PC-3 (cell line): Measurements from ENCODE around the gene PSME1. TPM values are rescaled to one million over a fixed set of nuclear protein-coding genes. Genes with fewer than 3 reads are reported as not detected.

Source experiments
- ATAC-seq: fragments of 200-7000 bp; cut with Tn5 transposase; 2 replicates; pipeline ENCODE4 v1.9.1; 2020; ENCODE audit warnings: mild to moderate bottlenecking, moderate library complexity
- BruUV-seq: library from RNA; stranded (reverse); fragments of 400-500 nt; replicated peaks from 2 replicates; lab custom pipeline; 2021; lab: Mats Ljungman, UMichigan
- CTCF ChIA-PET: fragments of 300-600 bp; sonication (Branson Sonifier 250); formaldehyde crosslinking; loops from one replicate; lab custom pipeline; 2022; ENCODE audit warnings: antibody characterized with exemption; lab: Charles Lee
- POLR2A ChIA-PET: fragments of 300-600 bp; sonication (Branson Sonifier 250); formaldehyde crosslinking; loops from one replicate; lab custom pipeline; 2022; ENCODE audit warnings: antibody characterized with exemption; ENCODE audit not compliant: unreplicated experiment; lab: Charles Lee
- DNase-seq: peaks from one replicate; pipeline ENCODE4 v3.0.0-alpha.2; 2015
- H2AFZ ChIP-seq: fragments of 300-600 bp; sonication (generic); 2 replicates; pipeline ENCODE4 v1.6.0; 2016; ENCODE audit warnings: antibody characterized with exemption, low read length
- H3F3A ChIP-seq: fragments of 300-600 bp; sonication (generic); one replicate; pipeline ENCODE4 v1.6.0; 2017; ENCODE audit warnings: antibody characterized with exemption, low read length, control low read depth, mild to moderate bottlenecking; ENCODE audit not compliant: unreplicated experiment
- H3K27ac ChIP-seq: fragments of 300-600 bp; sonication (generic); 2 replicates; pipeline ENCODE4 v1.5.1; 2016; ENCODE audit warnings: mild to moderate bottlenecking, low read length
- H3K27me3 ChIP-seq: fragments of 300-600 bp; sonication (generic); 2 replicates; pipeline ENCODE4 v1.6.1; 2016; ENCODE audit warnings: low read length, mixed read lengths
- H3K36me3 ChIP-seq: fragments of 300-600 bp; sonication (generic); 2 replicates; pipeline ENCODE4 v1.6.1; 2016; ENCODE audit warnings: low read depth, mixed run types, low read length, mixed read lengths
- H3K4me1 ChIP-seq: fragments of 300-600 bp; sonication (generic); 2 replicates; pipeline ENCODE4 v1.5.1; 2016; ENCODE audit warnings: low read length; ENCODE audit not compliant: insufficient read depth
- H3K4me2 ChIP-seq: fragments of 300-600 bp; sonication (generic); 2 replicates; pipeline ENCODE4 v1.6.0; 2016; ENCODE audit warnings: low read length
- H3K4me3 ChIP-seq: fragments of 300-600 bp; sonication (generic); 2 replicates; pipeline ENCODE4 v1.5.1; 2016; ENCODE audit warnings: mild to moderate bottlenecking, low read length, mixed read lengths
- H3K79me2 ChIP-seq: fragments of 300-600 bp; sonication (generic); 2 replicates; pipeline ENCODE4 v1.6.1; 2017; ENCODE audit warnings: low read length, mixed read lengths
- H3K9ac ChIP-seq: fragments of 300-600 bp; sonication (generic); 2 replicates; pipeline ENCODE4 v1.6.0; 2016; ENCODE audit warnings: mild to moderate bottlenecking, low read length
- H3K9me2 ChIP-seq: fragments of 300-600 bp; sonication (generic); replicated peaks from 2 replicates; pipeline ENCODE4 v1.6.1; 2016; ENCODE audit warnings: mixed run types, low read length, mixed read lengths
- H3K9me3 ChIP-seq: fragments of 300-600 bp; sonication (generic); 2 replicates; pipeline ENCODE4 v1.6.1; 2016; ENCODE audit warnings: low read length, mixed read lengths
- H4K20me1 ChIP-seq: fragments of 300-600 bp; sonication (generic); 2 replicates; pipeline ENCODE4 v1.6.1; 2016; ENCODE audit warnings: low read length, mixed read lengths
- EZH2 ChIP-seq: fragments of 300-600 bp; sonication (generic); IDR thresholded peaks from one replicate; pipeline ENCODE4 v1.6.1; 2017; ENCODE audit warnings: antibody characterized with exemption, mild to moderate bottlenecking, low read length; ENCODE audit not compliant: unreplicated experiment
- EZH2phosphoT487 ChIP-seq: fragments of 300-600 bp; sonication (generic); IDR thresholded peaks from 2 replicates; pipeline ENCODE4 v1.6.1; 2018; ENCODE audit warnings: mild to moderate bottlenecking, antibody characterized with exemption, low read length, borderline replicate concordance
- intact Hi-C: fragments of 100-400 bp; cut with micrococcal nuclease; formaldehyde crosslinking; loops from 2 replicates; pipeline ENCODE4 v1.9.0; 2023
- total RNA-seq: library from RNA; depleted of rRNA; stranded (reverse); fragments of >200 nt; gene quantifications from 2 replicates; pipeline ENCODE4 v1.2.3, GENCODE V29; 2014
- TF ChIP-seq, protein P1 (sequence below): fragments of 300-600 bp; sonication (generic); conservative IDR thresholded peaks from 2 replicates; pipeline ENCODE4 v1.5.1; 2017; ENCODE audit warnings: antibody characterized with exemption, low read depth, mild to moderate bottlenecking, low read length

PSME1 gene
- total RNA-seq, 1 experiment from 2014 or later, result 163 TPM

DNA sequence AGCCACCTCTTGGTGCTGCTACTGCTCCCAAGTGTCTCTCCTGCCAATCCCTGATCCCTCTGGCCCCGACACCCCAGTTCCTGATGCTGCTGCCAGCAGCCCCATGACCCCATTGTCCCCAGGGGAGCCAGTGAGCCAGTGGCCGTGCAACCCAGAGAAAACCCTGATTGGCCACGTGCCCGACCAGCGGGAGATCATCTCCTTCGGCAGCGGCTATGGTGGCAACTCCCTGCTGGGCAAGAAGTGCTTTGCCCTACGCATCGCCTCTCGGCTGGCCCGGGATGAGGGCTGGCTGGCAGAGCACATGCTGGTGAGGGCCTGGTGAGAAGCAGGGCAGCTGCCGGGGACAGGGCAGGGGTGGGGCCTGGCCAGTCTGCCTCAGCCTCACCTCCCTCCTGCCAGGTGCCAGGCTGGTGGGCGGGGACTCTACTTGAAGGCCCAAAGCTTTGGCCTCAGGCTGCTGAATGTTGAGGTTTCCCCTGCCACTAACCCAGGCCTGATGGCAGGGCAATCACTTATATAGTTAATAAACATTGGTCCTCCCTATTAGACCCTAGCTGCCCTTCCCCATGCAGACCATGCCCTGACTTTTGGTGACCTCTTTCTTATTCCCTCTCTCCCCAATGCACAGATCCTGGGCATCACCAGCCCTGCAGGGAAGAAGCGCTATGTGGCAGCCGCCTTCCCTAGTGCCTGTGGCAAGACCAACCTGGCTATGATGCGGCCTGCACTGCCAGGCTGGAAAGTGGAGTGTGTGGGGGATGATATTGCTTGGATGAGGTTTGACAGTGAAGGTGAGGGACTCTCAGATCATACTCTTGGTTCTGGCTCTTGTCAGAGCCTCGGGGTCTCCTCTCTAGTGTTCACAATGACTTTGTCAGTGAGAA lies 36.8 kb upstream of the PSME1 start:
- Histone ChIP-seq H3F3A (no peaks in the 10 kb centered on the region), H3K4me1 (peaks cover 9% of the 10 kb centered on the region), H3K9me2 (no peaks in the 10 kb centered on the region), H2AFZ (no peak overlapping the region), H4K20me1 (no peaks in the 10 kb centered on the region), H3K9ac (no peak overlapping the region), H3K36me3 (no peaks in the 10 kb centered on the region), H3K27ac (no peak overlapping the region), H3K79me2 (peaks cover 8% of the 10 kb centered on the region; the same call in 1 of the 2 replicates), H3K4me3 (no peak overlapping the region), H3K27me3 (no peaks in the 10 kb centered on the region), H3K9me3 (no peaks in the 10 kb centered on the region), H3K4me2 (no peak overlapping the region)
- DNase-seq (no peak), ATAC-seq (no peak)
- POLR2A ChIA-PET, result no interaction called here
- TF ChIP-seq EZH2phosphoT487, result no peak
- TF ChIP-seq, protein P1, sequence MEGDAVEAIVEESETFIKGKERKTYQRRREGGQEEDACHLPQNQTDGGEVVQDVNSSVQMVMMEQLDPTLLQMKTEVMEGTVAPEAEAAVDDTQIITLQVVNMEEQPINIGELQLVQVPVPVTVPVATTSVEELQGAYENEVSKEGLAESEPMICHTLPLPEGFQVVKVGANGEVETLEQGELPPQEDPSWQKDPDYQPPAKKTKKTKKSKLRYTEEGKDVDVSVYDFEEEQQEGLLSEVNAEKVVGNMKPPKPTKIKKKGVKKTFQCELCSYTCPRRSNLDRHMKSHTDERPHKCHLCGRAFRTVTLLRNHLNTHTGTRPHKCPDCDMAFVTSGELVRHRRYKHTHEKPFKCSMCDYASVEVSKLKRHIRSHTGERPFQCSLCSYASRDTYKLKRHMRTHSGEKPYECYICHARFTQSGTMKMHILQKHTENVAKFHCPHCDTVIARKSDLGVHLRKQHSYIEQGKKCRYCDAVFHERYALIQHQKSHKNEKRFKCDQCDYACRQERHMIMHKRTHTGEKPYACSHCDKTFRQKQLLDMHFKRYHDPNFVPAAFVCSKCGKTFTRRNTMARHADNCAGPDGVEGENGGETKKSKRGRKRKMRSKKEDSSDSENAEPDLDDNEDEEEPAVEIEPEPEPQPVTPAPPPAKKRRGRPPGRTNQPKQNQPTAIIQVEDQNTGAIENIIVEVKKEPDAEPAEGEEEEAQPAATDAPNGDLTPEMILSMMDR, result no peak
- no peak for TF ChIP-seq EZH2
- intact Hi-C loops, result no loop called here
- CTCF ChIA-PET, result no interaction called here
- BruUV-seq, result no TSS peak

GRCh38 chr14:24100197-24100981 lies 35.6 kb upstream of the PSME1 start:
- Histone ChIP-seq H3K9me2 (no peaks in the 10 kb centered on the region), H3K79me2 (peaks cover 1% of the 10 kb centered on the region; the same call in 1 of the 2 replicates), H3K36me3 (no peaks in the 10 kb centered on the region), H3K4me3 (no peak overlapping the region), H3K9ac (no peak overlapping the region), H3F3A (no peaks in the 10 kb centered on the region), H3K4me2 (no peak overlapping the region), H4K20me1 (no peaks in the 10 kb centered on the region), H3K27ac (no peak overlapping the region), H3K4me1 (peaks cover under 1% of the 10 kb centered on the region; the same call in 1 of the 2 replicates), H2AFZ (no peak overlapping the region), H3K27me3 (no peaks in the 10 kb centered on the region), H3K9me3 (no peaks in the 10 kb centered on the region)
- ChIA-PET CTCF (no interaction called here), POLR2A (no interaction called here)
- TF ChIP-seq EZH2 (no peak), EZH2phosphoT487 (no peak)
- TF ChIP-seq, protein P1, result no peak
- DNase-seq (no peak), ATAC-seq (no peak)
- no TSS peak for BruUV-seq
- intact Hi-C loops, result no loop called here
